ENCODE results near the gene UGP2. TPM values are rescaled to one million over a fixed set of nuclear protein-coding genes. Genes with fewer than 3 reads are reported as not detected.
"Not testable (repeated sequence)": the region's sequence is repeated elsewhere in the genome, so short reads cannot be mapped to it uniquely, and the experiment has no call there.

UGP2 gene
- total and polyA plus RNA-seq, 2 donors (not counting 3 experiments of a cell fraction or from before 2014, with no cell fraction given): 14.2 to 57.7 TPM

GRCh38 chr2:63805412-63805811 lies 36.3 kb upstream of the UGP2 start:
- dilution Hi-C loops (cut with MboI; ENCODE audit: extremely low pct_ligation_motif_present, low sequenced_read_pairs): no loop called here
- TF ChIP-seq, protein P1, sequence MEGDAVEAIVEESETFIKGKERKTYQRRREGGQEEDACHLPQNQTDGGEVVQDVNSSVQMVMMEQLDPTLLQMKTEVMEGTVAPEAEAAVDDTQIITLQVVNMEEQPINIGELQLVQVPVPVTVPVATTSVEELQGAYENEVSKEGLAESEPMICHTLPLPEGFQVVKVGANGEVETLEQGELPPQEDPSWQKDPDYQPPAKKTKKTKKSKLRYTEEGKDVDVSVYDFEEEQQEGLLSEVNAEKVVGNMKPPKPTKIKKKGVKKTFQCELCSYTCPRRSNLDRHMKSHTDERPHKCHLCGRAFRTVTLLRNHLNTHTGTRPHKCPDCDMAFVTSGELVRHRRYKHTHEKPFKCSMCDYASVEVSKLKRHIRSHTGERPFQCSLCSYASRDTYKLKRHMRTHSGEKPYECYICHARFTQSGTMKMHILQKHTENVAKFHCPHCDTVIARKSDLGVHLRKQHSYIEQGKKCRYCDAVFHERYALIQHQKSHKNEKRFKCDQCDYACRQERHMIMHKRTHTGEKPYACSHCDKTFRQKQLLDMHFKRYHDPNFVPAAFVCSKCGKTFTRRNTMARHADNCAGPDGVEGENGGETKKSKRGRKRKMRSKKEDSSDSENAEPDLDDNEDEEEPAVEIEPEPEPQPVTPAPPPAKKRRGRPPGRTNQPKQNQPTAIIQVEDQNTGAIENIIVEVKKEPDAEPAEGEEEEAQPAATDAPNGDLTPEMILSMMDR (IDR thresholded peaks at IDR 0.05; ENCODE audit: extremely low read depth in 1 of 2, insufficient read depth in 1 of 2, low read depth in 1 of 2, low read length in 2 of 2): no peak
- TF ChIP-seq JUN (IDR thresholded peaks at IDR 0.05; ENCODE audit: borderline replicate concordance, insufficient read depth, insufficient read length, low read depth) (no peak), POLR2A (IDR thresholded peaks at IDR 0.05; ENCODE audit: low read depth, low read length) (no peak), EZH2 (IDR thresholded peaks at IDR 0.05; ENCODE audit: borderline replicate concordance, low read depth, low read length, severe bottlenecking) (no peak), FOS (IDR thresholded peaks at IDR 0.05; ENCODE audit: borderline replicate concordance, insufficient read depth, low read length) (no peak), GATA2 (IDR thresholded peaks at IDR 0.05; ENCODE audit: insufficient read depth, insufficient read length, low read depth, low read length) (no peak), POLR2AphosphoS5 (IDR thresholded peaks at IDR 0.05; ENCODE audit: insufficient read depth, low read depth, low read length) (no peak), MYC (IDR thresholded peaks at IDR 0.05; ENCODE audit: low read depth, low read length) (no peak)
- TF ChIP-seq, protein P2, sequence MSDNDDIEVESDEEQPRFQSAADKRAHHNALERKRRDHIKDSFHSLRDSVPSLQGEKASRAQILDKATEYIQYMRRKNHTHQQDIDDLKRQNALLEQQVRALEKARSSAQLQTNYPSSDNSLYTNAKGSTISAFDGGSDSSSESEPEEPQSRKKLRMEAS (IDR thresholded peaks at IDR 0.05; ENCODE audit: insufficient read depth, insufficient read length): no peak
- BruUV-seq (replicated peaks): no TSS peak
- no peak overlapping the region for H3K27ac ChIP-seq (ENCODE audit: insufficient read depth, low read depth, low read length)
- no peaks in the 10 kb centered on the region for H3K79me2 ChIP-seq (ENCODE audit: control insufficient read depth, insufficient read depth, low read length)
- no peaks in the 10 kb centered on the region for H4K20me1 ChIP-seq (replicated peaks; ENCODE audit: control insufficient read depth, extremely low read depth, insufficient read depth, low read length)
- FAIRE-seq (no peak), DNase-seq (ENCODE audit: low read depth, low spot score) (no peak)
- H3K36me3 ChIP-seq (ENCODE audit: control insufficient read depth in 2 of 2, extremely low read depth in 1 of 2, insufficient read depth in 2 of 2, low read length in 2 of 2): no peaks in the 10 kb centered on the region
- H3K27me3 ChIP-seq (ENCODE audit: control insufficient read depth in 2 of 2, insufficient read depth in 2 of 2, low read length in 2 of 2): no peaks in the 10 kb centered on the region
- no peak overlapping the region for H3K4me3 ChIP-seq (replicated peaks in 1 of 3; ENCODE audit: insufficient read depth in 1 of 3, low read depth in 1 of 3, low read length in 3 of 3)
- H2AFZ ChIP-seq (ENCODE audit: low read depth, low read length): no peak overlapping the region
- no peaks in the 10 kb centered on the region for H3K9me3 ChIP-seq (replicated peaks; ENCODE audit: control insufficient read depth, insufficient read depth, low read length)
- H3K9ac ChIP-seq (replicated peaks; ENCODE audit: extremely low read depth, insufficient read depth, low read length): no peak overlapping the region
- ChIA-PET CTCF (no interaction called here), POLR2A (no interaction called here)
- H3K4me1 ChIP-seq (ENCODE audit: control insufficient read depth, extremely low read depth, insufficient read depth, low read length): no peaks in the 10 kb centered on the region
- intact Hi-C loops (cut with micrococcal nuclease): no loop called here
- no peak overlapping the region for H3K4me2 ChIP-seq (ENCODE audit: insufficient read depth, low read length)
- no peaks in the 10 kb centered on the region for H3K9me1 ChIP-seq (replicated peaks; ENCODE audit: control insufficient read depth, extremely low read depth, insufficient read depth, low read length)

DNA sequence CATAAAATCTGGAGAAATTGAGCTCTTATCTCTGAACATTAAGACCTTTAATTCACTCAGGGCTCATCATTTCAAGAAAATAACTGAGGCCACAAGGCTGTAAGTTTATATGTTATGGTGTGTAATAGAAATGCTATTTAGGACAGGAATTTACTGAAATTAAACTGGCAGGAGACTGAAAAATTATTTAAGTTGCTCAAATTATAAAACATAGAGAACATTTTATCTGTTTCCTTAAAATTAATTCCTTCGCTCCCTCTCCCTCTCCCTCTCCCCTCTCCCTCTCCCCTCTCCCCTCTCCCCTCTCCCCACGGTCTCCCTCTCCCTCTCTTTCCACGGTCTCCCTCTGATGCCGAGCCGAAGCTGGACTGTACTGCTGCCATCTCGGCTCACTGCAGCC lies 33.7 kb upstream of the UGP2 start:
- H3K79me2 ChIP-seq (ENCODE audit: control insufficient read depth, insufficient read depth, low read length); H2AFZ ChIP-seq (ENCODE audit: low read depth, low read length); DNase-seq (ENCODE audit: low read depth, low spot score); H4K20me1 ChIP-seq (replicated peaks; ENCODE audit: control insufficient read depth, extremely low read depth, insufficient read depth, low read length); BruUV-seq (replicated peaks); H3K9ac ChIP-seq (replicated peaks; ENCODE audit: extremely low read depth, insufficient read depth, low read length); H3K4me3 ChIP-seq (replicated peaks in 1 of 3; ENCODE audit: insufficient read depth in 1 of 3, low read depth in 1 of 3, low read length in 3 of 3); H3K27me3 ChIP-seq (ENCODE audit: control insufficient read depth in 2 of 2, insufficient read depth in 2 of 2, low read length in 2 of 2); H3K9me1 ChIP-seq (replicated peaks; ENCODE audit: control insufficient read depth, extremely low read depth, insufficient read depth, low read length); dilution Hi-C loops (cut with MboI; ENCODE audit: extremely low pct_ligation_motif_present, low sequenced_read_pairs); H3K4me1 ChIP-seq (ENCODE audit: control insufficient read depth, extremely low read depth, insufficient read depth, low read length); intact Hi-C loops (cut with micrococcal nuclease); H3K27ac ChIP-seq (ENCODE audit: insufficient read depth, low read depth, low read length); H3K36me3 ChIP-seq (ENCODE audit: control insufficient read depth in 2 of 2, extremely low read depth in 1 of 2, insufficient read depth in 2 of 2, low read length in 2 of 2); CTCF ChIA-PET; FAIRE-seq; POLR2A ChIA-PET; H3K9me3 ChIP-seq (replicated peaks; ENCODE audit: control insufficient read depth, insufficient read depth, low read length); H3K4me2 ChIP-seq (ENCODE audit: insufficient read depth, low read length): not testable (repeated sequence)

GRCh38 chr2:63808911-63809310 lies 32.8 kb upstream of the UGP2 start:
- H3K36me3 ChIP-seq (ENCODE audit: control insufficient read depth in 2 of 2, extremely low read depth in 1 of 2, insufficient read depth in 2 of 2, low read length in 2 of 2); H4K20me1 ChIP-seq (replicated peaks; ENCODE audit: control insufficient read depth, extremely low read depth, insufficient read depth, low read length); H3K79me2 ChIP-seq (ENCODE audit: control insufficient read depth, insufficient read depth, low read length); DNase-seq (ENCODE audit: low read depth, low spot score); H3K4me1 ChIP-seq (ENCODE audit: control insufficient read depth, extremely low read depth, insufficient read depth, low read length); POLR2A ChIA-PET; H3K9ac ChIP-seq (replicated peaks; ENCODE audit: extremely low read depth, insufficient read depth, low read length); H3K4me3 ChIP-seq (replicated peaks in 1 of 3; ENCODE audit: insufficient read depth in 1 of 3, low read depth in 1 of 3, low read length in 3 of 3); intact Hi-C loops (cut with micrococcal nuclease); H3K9me1 ChIP-seq (replicated peaks; ENCODE audit: control insufficient read depth, extremely low read depth, insufficient read depth, low read length); H3K4me2 ChIP-seq (ENCODE audit: insufficient read depth, low read length); H3K27me3 ChIP-seq (ENCODE audit: control insufficient read depth in 2 of 2, insufficient read depth in 2 of 2, low read length in 2 of 2); H3K9me3 ChIP-seq (replicated peaks; ENCODE audit: control insufficient read depth, insufficient read depth, low read length); FAIRE-seq; BruUV-seq (replicated peaks); H2AFZ ChIP-seq (ENCODE audit: low read depth, low read length); CTCF ChIA-PET; dilution Hi-C loops (cut with MboI; ENCODE audit: extremely low pct_ligation_motif_present, low sequenced_read_pairs); H3K27ac ChIP-seq (ENCODE audit: insufficient read depth, low read depth, low read length): not testable (repeated sequence)
